HG02642 (cell line): Measurements from ENCODE around the gene COX17.
"Not testable (repeated sequence)": the region's sequence is repeated elsewhere in the genome, so short reads cannot be mapped to it uniquely, and the experiment has no call there.

Experiments used
- ATAC-seq: cut with Tn5 transposase; IDR thresholded peaks from one replicate; pipeline ENCODE4 v1.9.1; 2021; ENCODE audit warnings: mild to moderate bottlenecking; ENCODE audit not compliant: unreplicated experiment, poor library complexity

The COX17 gene, protein sequence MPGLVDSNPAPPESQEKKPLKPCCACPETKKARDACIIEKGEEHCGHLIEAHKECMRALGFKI

DNA sequence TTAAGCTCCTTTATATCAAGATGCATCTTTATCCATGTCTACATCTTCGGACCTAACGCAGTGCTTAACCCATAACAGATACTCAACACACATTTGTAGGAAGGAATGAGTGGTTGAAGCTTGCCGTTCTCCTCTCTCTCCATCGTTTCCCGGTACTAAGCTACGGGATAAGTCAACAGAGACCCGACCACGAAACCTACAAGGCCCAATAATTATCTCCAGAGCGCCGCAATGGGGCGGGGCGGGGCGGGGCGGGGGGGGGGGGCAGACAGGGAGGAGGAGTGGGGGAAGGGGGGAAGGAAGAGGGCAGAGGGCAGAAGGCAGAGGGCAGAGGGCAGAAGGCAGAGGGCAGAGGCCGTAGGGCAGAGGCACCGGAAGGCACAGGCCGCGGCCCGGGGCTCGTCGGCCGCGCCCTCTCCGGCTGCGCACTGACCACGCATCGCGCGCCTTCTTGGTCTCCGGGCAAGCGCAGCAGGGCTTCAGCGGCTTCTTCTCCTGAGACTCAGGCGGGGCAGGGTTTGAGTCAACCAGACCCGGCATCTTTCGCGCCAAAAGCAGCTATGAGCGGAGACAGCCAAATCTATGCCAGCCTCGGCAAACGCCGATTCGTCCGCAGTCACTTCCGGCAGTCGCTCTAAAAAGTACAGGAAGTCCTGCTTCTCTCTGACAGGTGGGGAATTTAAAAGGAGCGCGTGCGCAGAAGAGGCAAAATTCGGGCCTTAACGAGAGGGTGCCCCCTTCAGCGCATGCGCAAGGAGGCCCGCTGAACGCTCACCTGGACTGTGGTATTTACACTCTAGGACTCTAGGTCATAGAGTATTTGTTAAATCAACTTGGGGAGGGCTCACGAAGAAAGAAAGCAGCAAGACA is at the start of gene COX17:
Gene COX17, minus strand, starts transcription at position 636 of the 870 bp plus-strand sequence. Its CDS starts 96 bp downstream, at position 540.
- ATAC-seq, result peak; percentile 92

DNA sequence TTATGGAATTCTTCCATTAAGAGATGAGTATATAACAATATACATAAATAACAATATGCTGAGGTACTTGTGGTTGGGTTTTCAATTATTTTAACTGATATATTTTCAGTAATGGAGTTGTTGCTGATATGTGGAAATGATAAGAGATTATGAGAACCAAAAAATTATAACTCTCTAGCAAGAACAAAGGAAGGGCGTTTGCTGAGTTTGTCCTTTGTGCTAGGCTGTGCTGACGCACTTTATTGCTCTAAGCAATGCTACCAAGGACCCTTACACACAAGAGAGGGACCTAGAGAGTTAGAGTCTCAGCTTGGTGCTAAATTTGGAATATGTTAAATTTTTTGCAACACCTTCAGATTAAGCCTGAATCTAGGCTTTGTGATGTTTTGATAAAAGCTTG is 49.7 kb upstream of the COX17 start:
- no peak for ATAC-seq

DNA sequence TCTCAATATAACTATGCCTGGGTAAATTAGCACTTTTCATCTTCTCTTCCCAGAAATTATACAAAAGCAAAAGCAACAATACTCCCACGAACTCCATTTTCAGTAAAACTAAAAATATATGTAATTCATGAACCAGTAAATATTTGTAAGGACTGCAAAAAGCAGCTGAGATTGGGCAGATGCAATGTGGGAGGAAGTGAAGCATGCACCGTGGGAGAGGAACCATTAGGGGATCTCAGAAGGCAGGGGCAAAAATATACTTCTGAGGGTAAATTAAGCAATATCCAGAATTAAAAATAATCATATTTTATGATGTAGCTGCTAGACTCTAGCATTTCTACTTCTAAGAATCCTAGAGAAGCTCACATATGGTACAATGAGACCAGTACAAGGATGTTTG is 45.8 kb upstream of the COX17 start:
- no peak for ATAC-seq

DNA sequence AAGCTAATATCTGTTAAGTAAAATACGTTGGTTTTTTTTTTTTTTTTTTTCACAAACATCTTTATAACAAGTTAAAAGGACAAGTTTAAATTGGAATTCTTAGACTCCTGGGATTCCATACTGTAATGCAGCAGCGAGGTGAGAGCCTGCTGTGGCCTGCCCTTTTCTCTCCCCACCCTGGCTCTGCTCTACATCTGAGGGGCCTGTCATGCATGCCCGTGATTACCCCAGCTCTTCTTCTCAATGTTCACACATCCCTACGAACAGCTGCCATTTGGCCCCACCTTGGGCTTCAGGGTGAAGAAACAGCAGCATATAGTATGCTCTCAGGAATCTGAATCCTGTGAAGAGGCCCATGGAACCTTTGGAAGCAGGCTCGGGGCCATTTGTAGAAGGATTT is 40.3 kb upstream of the COX17 start:
- ATAC-seq, result no peak

DNA sequence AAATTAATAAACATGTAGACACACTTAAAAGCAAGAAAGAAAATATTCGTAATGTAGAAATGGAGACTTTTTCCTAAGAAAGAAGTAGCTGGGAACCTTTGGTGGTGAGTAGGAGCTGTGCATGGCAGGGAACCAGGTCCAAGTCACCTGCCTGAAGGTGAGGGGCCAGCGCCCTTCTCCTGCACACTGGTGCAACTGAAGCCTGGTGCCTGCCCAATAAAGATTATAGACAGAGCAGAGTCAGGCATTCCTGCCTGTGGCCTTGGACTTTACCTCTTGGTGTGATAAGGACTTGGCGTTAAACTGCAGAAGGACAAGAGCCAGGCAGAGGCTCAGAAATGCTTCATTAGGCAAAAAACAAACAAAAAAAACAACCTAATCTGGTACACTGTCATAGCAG is 39.8 kb upstream of the COX17 start:
- ATAC-seq, result no peak

DNA sequence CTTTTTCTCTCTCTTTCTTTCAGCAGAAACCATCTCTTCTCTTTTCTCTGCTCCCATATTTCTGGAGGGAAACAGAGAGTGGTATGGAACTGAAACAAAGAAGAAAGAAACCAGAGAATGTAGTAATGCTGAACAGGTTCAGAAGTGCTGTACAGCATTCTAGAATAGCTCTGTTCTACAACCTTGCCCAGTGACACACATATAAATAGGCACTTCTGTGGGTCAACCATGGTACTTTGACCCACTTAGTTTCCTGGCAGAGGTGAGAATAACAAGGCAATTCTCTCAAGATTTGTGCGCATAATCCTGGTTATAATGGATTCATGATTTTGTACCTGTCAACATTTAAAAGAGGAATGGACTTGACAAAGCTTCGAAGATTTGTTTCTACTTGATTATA is 37.9 kb upstream of the COX17 start:
- no peak for ATAC-seq

DNA sequence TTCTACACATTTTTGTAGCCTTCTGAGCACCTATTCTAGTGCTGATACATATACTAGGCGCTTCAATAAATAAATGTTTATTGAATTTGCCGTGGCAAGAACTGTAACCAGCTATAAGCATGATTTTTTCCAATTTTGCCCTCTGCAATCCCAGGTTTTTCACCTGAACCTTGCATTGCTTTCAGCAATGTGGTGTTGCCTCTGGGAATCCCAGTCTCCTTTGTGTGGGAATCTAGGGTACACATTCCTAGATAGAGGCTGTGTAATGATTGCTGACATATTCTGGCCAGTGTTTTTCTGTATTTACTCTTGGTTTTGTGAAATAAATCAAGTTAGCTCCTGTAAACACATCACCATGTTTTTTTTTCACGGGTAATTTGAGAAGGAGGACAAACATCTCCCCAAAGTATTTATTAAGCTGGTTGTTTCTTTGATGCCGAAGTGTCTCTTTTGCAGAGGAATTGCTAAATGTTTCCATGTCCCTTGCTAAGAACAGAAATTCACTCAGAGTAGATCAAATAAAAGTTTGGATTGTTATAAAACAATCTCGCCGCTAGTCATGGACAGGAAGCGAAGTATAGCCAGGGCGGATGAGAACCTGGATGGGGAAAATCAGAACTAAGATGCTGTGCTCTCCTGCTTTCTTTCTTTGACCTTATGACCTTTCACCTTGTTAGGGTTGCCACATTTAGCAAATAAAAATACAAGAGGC is 26.8 kb upstream of the COX17 start:
- no peak for ATAC-seq

DNA sequence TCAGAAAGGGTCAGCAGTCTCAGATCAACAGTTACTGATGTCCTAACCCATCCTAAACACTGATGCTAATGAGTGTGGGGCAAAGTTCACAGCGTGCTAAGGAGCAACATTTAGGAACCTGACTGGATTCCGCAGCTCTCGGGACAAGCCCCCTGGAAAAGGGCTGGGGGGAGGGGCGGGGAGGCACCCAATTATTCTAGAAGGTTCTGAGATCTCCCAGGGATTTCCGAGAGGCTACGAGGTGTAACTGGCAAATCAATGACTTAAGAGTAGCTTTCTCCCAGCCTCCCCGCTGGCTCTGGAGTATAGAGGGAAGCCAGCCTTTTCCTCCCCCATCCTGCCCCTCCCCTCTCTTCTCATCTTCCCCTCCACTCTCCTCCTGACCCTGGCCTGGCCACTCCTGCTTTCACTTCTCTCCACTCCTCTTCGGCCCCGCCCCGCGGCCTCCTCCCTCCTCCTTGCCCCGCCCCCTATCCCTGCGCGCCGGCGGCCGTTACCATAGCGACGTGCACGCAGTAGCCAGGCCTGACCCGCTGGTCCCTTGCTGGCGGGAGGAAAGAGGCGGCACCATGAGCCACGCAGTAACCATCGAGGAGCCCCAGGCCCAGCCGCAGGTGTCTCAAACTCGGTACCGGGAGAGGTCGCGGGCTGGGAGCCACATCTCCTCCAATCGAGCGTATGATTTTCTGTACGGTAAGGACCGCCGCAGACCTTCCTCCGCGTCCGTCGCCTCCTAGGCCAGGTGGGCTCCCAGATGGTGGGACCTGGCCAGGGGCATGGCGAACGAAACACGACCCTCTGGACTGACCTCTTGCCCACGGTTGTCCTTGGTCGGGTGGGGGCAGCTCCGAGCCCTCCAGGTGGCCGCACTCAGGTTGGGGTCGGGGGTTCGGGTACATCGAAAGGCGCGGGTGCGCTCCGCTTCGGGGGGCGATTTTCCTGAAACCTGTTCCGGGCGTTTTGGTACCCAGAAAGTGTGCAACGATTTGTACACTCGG is 25.6 kb upstream of the COX17 start, which contains the start of gene CFAP91:
Gene CFAP91, plus strand, starts transcription at position 493 of the 998 bp plus-strand sequence. Its CDS starts 77 bp downstream, at position 570.
- peak; percentile 96 for ATAC-seq

DNA sequence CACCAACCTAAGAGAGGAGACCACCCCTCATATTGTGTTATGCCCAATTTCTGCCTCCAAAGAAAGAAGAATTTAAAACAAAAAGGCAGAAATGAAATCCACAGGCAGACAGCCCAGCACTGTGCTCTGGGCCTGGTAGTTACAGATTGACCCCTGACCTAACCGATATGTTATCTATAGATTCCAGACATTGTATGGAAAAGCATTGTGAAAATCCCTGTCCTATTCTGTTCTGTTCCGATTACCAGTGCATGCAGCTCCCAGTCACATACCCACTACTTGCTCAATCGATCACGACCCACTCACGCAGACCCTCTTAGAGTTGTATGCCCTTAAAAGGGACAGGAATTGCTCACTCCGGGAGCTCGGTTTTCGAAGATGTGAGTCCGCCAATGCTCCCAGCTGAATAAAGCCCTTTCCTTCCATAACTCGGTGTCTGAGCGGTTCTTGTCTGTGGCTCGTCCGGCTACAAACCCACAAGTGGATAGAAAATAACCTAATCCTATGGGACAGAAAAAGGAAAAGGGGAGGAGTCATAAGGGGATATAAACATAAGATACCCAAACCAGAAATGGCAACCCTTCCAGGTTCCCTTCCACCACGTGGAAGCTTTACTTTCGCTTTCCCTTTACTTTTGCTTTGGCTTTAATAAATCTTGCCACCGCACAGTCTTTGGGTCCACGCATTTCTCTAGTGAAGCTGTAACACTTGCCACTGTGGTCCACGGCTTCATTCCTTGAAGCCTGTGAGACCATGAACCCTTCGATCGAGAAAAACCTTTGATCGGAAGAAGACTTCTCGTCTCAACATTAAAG is 23.9 kb upstream of the COX17 start:
- peak; percentile 5 for ATAC-seq

DNA sequence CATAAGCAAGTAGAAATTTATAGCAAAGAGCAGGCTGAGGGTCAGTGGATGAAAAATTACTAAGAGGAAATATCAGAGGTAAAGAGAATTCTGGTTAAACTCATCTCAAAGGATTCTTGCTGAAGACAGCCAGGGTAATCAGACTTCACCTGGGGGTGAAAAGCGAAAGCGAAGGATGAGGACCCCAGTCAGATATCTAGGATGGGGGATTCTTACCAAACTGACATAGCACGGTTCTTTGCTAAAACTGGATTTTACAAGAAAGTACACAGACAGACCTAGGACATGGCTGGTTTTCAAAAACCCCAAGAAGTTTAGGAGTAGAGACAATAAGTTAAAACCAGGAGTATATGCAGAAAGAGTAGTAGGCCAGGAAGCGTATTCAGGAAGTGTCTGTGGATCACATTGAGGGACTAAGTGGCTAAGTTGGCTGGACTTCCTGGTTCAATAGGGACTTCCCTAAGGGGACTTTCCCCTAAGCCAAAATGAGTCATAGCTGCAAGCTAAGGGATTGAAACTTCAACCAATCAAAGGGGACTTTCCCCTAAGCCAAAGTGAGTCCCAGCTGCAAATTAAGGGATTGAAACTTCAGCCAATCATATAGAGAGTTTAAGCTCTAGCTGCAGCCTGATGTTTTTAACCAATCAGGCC is 23.2 kb upstream of the COX17 start:
- ATAC-seq, result peak; percentile 36

DNA sequence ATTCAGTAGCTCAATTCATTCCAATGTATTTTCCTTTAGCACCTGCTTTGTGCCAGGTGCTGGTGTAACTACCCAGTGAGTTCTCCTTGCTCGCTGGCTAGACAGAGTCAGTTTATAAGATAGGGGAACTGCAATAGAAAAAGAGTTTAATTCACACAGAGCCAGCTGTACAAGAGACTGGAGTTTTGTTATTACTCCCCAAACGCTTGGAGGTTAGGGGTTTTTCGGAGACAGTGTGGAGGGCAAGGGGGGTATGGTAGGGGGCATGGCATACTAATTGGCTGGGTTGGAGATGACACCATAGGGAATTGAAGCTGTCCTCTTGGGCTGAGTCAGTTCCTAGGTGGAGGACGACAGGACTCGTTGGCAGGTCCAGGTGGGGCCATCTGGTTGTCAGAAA is 20.2 kb upstream of the COX17 start:
- peak; percentile 70 for ATAC-seq

DNA sequence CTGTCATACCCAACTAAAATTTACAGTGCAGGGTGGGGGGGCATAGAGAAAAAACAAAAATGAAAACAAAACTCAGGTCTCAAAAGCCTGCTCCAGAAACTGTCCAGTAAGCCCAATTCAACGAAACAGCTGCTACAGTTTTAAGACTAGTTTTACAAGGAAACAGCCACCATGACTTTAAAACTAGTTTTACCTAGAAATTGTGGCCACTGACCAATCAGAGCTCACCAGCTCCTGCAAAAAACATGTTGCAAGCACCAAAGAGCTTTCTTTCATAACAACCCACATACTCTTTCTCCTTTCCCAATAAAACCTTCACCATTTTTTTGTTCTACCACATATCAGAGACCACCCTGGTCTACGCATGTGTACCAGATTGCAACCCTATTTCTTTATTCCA is 18.3 kb upstream of the COX17 start:
- no peak for ATAC-seq

DNA sequence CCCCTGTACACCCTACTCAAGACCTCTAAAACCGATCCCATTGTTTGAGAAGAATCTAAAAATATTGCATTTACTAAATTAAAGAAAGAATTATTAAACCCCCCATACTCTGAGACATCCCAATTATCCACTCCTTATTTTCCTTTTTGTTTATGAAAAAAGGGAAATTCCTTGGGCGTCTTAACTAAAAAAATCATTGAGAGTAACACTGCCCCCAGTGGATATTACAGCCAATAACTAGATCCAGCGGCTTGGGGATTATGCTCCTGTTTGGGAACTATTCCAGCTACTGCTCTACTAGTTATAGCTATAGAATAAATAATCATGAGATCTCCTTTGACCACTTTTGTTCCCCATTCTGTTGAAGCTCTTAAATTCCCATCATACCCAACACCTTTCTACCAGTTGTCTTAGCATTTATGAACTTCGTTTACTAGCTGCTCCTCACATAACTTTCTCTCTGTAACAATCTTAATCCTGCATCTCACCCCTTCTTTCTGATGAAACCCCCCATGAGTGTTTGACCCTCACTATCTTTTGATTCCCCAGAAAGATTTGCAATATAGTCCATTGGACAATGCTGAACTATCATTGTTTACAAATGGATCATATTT is 12.9 kb upstream of the COX17 start:
- no peak for ATAC-seq

DNA sequence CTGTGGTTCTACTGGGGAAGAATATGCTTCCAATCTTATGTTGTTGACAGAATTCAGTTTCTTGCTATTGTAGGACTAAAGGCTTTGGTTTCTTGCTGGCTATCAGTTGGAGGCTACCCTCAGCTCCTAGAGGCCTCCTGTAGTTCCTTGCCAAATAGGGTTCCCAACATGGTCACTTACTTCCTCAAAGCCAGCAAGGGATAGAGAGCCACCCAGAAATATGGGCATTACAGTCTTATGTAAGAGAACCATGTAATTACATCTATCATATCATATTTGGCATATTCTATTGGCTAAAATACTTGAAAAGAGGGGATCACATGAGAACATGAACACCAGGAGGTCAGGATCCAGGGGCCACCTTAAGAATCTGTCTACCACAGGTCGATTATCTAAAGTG is 6.2 kb upstream of the COX17 start:
- ATAC-seq, result no peak

DNA sequence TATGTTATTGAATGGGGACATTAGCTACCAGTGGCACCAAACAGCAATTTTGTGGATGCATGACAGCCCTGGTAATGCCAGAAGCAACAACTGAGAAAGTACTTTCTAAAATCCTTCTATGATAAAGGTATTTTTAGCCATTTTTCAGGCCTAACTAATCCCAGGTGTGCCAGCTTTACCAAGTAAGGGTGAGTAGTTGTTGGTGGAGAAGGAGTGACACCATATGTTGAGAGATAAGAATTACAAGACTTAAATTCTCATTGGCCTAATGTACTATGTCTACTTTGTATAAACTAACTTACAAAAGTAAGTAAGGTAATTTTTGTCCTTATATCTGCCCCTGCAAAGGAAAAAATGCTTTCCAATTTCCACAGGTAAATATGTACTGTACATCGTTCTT is 4.1 kb upstream of the COX17 start:
- no peak for ATAC-seq

DNA sequence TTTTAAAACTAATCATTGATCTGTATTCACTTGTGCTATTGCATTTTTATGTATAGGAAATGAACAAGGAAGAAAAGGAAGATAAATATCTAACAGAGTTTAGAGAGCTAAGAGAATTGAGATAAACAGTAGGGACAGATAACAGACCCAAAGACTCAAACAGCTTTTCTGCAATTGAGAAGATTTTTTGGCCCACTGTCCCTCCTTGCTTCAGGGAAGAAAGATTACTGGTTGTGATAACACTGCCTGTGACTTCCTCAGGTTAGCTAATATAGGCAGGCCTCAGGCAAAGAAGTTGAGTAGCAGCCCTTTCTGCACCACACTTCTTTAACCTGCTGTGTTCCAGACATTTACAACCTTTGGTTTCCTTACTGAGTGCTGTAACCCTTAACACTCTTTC is 2.7 kb upstream of the COX17 start:
- no peak for ATAC-seq

DNA sequence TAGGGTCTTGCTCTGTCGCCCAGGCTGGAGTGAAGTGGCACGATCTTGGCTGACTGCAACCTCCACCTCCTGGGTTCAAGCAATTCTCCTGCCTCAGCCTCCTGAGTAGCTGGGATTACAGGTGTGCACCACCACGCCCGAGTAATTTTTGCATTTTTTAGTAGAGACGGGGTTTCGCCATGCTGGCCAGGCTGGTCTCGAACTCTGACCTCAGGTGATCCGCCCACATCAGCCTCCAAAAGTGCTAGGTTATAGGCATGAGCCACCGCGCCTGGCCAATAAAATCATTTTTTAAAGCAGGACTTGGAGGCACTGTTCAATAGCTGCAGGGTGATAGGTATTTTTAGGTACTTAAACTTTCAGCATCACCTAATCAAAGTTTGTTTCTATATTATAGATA is 1.0 kb upstream of the COX17 start:
- not testable (repeated sequence) for ATAC-seq

DNA sequence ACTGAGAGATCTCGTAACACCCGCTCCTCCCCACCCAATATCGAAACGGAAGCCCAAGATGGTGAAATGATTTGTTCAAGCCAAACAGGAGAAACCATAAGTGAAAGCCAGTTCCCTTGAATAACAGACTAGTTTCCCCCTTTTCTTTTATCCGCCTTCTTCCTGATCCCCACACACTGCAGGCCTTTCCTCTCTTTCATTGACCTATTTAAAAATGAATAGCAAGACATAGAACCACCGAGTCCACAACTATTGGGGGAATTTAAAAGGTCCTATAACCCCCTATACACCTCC is 382 bp upstream of the COX17 start:
- ATAC-seq, result no peak

DNA sequence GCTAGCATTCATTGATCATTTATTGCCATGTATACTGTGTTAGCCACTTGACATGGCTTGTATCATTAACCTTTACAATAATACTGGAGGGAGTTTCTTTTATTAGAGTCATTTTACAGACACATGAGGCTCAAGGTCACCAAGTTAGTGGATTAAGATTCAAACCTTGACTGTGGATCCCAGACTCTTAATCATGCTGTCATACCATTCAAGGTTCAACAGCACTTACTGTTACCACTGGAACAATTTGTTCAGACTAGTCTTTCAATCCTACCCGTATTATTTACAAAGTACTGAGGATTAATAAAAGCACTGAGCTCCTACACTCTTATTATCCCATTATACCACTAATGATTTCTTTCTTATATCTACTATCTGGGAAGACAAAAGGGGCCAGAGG is 1.2 kb downstream of the COX17 start:
- ATAC-seq, result no peak
